ENCODE results near the gene WIPF1. TPM values are rescaled to one million over a fixed set of nuclear protein-coding genes. Genes with fewer than 3 reads are reported as not detected.

Gene WIPF1
- total RNA-seq, 2 donors from 2014 or later: 7.2 to 19.0 TPM

- Histone ChIP-seq H3K4me3 (no peak overlapping the region), H3K4me1 (replicated peaks) (no peaks in the 10 kb centered on the region), H3K27ac (no peak overlapping the region), H3K27me3 (replicated peaks; ENCODE audit: insufficient read depth) (no peaks in the 10 kb centered on the region), H3K9me3 (no peaks in the 10 kb centered on the region), H3K36me3 (no peaks in the 10 kb centered on the region)
- intact Hi-C loops (cut with DNase I): no loop called here
- TF ChIP-seq POLR2A (IDR thresholded peaks at IDR 0.05): no peak
- no peak for TF ChIP-seq POLR2AphosphoS5 (IDR thresholded peaks at IDR 0.05)
- TF ChIP-seq CTCF (IDR thresholded peaks at IDR 0.05): no peak
- no peak for DNase-seq (ENCODE audit: low spot score)
- WGBS: 88% methylated on average over 2 of the region's 2 CpGs
Observed at GRCh38 chr2:174623106-174623637, 25.6 kb upstream of the WIPF1 start.

GRCh38 chr2:174621323-174621722 lies 23.7 kb upstream of the WIPF1 start:
- Histone ChIP-seq H3K4me3 (no peak overlapping the region), H3K36me3 (no peaks in the 10 kb centered on the region), H3K27me3 (replicated peaks; ENCODE audit: insufficient read depth) (no peaks in the 10 kb centered on the region), H3K27ac (no peak overlapping the region), H3K4me1 (replicated peaks) (no peaks in the 10 kb centered on the region), H3K9me3 (no peaks in the 10 kb centered on the region)
- intact Hi-C loops (cut with DNase I): no loop called here
- DNase-seq (ENCODE audit: low spot score): no peak
- WGBS: 96% methylated on average over 3 of the region's 3 CpGs
- TF ChIP-seq CTCF (IDR thresholded peaks at IDR 0.05) (no peak), POLR2AphosphoS5 (IDR thresholded peaks at IDR 0.05) (no peak), POLR2A (IDR thresholded peaks at IDR 0.05) (no peak)

GRCh38 chr2:174618179-174618578 lies 20.6 kb upstream of the WIPF1 start:
- no peak overlapping the region for H3K27ac ChIP-seq
- 91% methylated on average over 2 of the region's 2 CpGs for WGBS
- intact Hi-C loops (cut with DNase I): no loop called here

GRCh38 chr2:174617718-174618117 lies 20.1 kb upstream of the WIPF1 start:
- WGBS: 81% methylated on average over 3 of the region's 3 CpGs
- TF ChIP-seq POLR2AphosphoS5 (IDR thresholded peaks at IDR 0.05) (no peak), POLR2A (IDR thresholded peaks at IDR 0.05) (no peak), CTCF (IDR thresholded peaks at IDR 0.05) (no peak)
- no peaks in the 10 kb centered on the region for H3K9me3 ChIP-seq
- no peak overlapping the region for H3K27ac ChIP-seq
- H3K36me3 ChIP-seq: no peaks in the 10 kb centered on the region
- DNase-seq (ENCODE audit: low spot score): no peak
- H3K4me1 ChIP-seq (replicated peaks): no peaks in the 10 kb centered on the region
- no peak overlapping the region for H3K4me3 ChIP-seq
- H3K27me3 ChIP-seq (replicated peaks; ENCODE audit: insufficient read depth): no peaks in the 10 kb centered on the region
- intact Hi-C loops (cut with DNase I): no loop called here

More at GRCh38 chr2:174618179-174618578, 20.6 kb upstream of the WIPF1 start:
- Histone ChIP-seq H3K9me3 (no peaks in the 10 kb centered on the region), H3K4me1 (replicated peaks) (no peaks in the 10 kb centered on the region), H3K36me3 (no peaks in the 10 kb centered on the region), H3K4me3 (no peak overlapping the region), H3K27me3 (replicated peaks; ENCODE audit: insufficient read depth) (no peaks in the 10 kb centered on the region)
- DNase-seq (ENCODE audit: low spot score): no peak
- TF ChIP-seq CTCF (IDR thresholded peaks at IDR 0.05) (no peak), POLR2AphosphoS5 (IDR thresholded peaks at IDR 0.05) (no peak), POLR2A (IDR thresholded peaks at IDR 0.05) (no peak)

- DNase-seq (ENCODE audit: low spot score): no peak
- no peaks in the 10 kb centered on the region for H3K9me3 ChIP-seq
- no peaks in the 10 kb centered on the region for H3K36me3 ChIP-seq
- WGBS: 95% methylated on average over 2 of the region's 2 CpGs
- intact Hi-C loops (cut with DNase I): no loop called here
- no peak overlapping the region for H3K4me3 ChIP-seq
- no peaks in the 10 kb centered on the region for H3K27me3 ChIP-seq (replicated peaks; ENCODE audit: insufficient read depth)
- TF ChIP-seq POLR2AphosphoS5 (IDR thresholded peaks at IDR 0.05): no peak
- no peak for TF ChIP-seq POLR2A (IDR thresholded peaks at IDR 0.05)
- no peak for TF ChIP-seq CTCF (IDR thresholded peaks at IDR 0.05)
- no peak overlapping the region for H3K27ac ChIP-seq
- no peaks in the 10 kb centered on the region for H3K4me1 ChIP-seq (replicated peaks)
Observed at GRCh38 chr2:174617120-174617519, 19.5 kb upstream of the WIPF1 start.
